HG03280 (cell line): Measurements from ENCODE around the gene TBXAS1.
"Not testable (repeated sequence)": the region's sequence is repeated elsewhere in the genome, so short reads cannot be mapped to it uniquely, and the experiment has no call there.

Experiments
- ATAC-seq: cut with Tn5 transposase; IDR thresholded peaks from one replicate; pipeline ENCODE4 v1.9.1; 2021; ENCODE audit warnings: mild to moderate bottlenecking, moderate library complexity; ENCODE audit not compliant: unreplicated experiment

Gene TBXAS1

GRCh38 chr7:139886206-139886605 is 57.1 kb downstream of the TBXAS1 start:
- ATAC-seq, result no peak

GRCh38 chr7:139886899-139887298 is 57.8 kb downstream of the TBXAS1 start:
- no peak for ATAC-seq

- ATAC-seq, result no peak
Measured at GRCh38 chr7:139887992-139888481, 59.0 kb downstream of the TBXAS1 start.

DNA sequence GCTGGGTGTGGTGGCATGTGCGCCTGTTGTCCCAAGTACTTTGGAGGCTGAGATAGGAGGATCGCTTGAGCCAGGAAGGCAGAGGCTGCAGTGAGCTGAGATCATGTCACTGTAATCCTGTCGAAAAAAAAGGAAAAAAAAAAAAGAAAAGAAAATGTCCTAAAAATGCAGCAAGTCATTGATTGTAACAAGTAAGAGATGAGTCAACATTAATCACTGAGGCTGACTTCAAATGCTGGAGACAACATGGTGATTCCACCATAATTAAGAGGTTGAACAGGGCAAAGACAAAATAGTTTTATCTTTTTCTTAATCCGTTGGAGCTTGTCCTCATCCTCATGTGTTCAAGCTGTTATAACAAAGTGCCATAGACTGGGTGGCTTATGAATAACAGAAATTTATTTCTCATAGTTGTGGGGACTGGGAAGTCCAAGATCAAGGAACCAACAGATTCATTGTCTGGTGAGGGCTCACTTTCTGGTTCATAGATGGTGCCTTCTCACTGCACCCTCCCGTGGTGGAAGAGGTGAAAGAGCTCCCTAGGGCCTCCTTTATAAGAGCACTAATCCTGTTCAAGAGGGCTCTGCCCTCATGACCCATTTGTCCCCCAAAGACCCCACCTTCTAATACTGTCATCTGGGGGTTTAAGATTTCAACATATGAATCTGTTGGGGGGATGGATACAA is 60.3 kb downstream of the TBXAS1 start:
- ATAC-seq, result no peak

GRCh38 chr7:139893461-139893860 is 64.4 kb downstream of the TBXAS1 start:
- ATAC-seq, result no peak

DNA sequence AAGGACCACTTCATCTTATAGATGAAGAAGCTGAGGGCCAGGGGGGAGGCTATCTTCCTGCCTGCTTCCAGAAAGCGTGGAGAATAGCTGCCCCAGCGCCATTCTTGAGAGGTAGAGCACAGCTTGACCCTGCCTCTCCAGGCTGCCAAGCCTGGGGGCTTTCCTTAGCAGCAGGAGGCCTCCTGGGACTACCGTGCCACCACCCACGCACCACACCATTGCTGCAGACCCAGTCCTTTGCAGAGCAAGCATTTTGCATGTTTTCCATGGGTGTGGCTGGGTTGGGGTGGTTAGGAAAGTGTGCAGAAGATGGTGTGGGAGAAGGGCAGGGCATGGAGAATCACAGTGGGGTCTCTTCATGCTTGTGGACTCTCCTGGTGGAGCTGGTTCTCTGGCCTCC is 64.9 kb downstream of the TBXAS1 start:
- ATAC-seq, result no peak

DNA sequence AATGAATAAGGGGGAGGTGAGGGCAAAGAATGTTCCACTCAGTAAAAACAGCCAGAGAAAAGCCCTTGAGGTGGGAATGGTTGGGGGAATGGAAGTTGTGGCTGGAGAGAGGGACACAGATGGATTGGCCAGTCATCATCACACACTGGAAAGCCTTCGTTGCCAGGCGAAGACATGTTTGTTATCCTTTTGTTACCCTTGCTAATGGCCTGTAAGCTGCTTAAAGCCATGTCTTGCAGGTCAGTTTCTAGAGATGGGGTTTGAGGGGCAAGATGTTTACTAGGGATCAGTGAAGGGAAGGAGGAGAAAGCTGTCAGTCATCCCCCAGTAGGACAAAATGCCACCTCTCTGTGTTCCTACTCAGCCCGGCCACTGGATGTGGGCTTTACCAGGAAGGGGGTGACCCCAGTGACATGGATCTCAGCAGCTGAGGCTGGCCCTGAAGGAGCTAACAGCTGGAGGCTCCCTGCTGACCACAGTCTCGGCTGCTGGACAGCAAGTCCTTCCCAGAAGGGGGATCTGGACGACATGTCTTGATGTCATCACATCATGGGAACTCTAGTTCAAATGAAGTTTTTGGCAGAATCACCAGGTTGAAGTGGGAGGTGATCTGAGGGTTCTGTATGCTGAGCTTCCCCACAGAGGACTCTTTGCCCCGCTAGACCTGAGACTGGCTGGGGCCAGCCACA is 66.2 kb downstream of the TBXAS1 start:
- no peak for ATAC-seq

- ATAC-seq, result no peak
Measured at GRCh38 chr7:139896288-139896687, 67.2 kb downstream of the TBXAS1 start.

GRCh38 chr7:139896831-139897230 is 67.8 kb downstream of the TBXAS1 start:
- no peak for ATAC-seq

- no peak for ATAC-seq
Measured at GRCh38 chr7:139897422-139898090, 68.5 kb downstream of the TBXAS1 start.

DNA sequence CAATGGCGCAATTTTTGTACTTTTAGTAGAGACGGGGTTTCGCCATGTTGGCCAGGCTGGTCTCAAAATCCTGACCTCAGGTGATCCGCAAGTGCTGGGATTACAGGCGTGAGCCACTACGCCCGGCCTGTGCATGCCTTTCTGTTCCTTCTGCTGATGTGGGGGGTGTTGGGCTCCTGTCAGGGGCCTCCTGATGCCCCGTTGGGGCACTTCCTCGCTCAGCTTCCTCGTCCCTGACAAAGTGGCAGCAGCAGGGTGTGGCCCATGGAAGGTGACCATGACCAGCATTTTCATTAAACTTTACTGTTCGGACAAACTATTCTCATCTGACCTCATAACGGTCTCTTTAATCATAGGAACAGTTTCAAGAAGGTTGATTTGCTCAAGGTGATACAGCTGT is 69.4 kb downstream of the TBXAS1 start:
- no peak for ATAC-seq

GRCh38 chr7:139899328-139899955 is 70.4 kb downstream of the TBXAS1 start:
- no peak for ATAC-seq

- no peak for ATAC-seq
Measured at GRCh38 chr7:139900326-139900725, 71.3 kb downstream of the TBXAS1 start.

GRCh38 chr7:139901056-139901795 is 72.2 kb downstream of the TBXAS1 start:
- no peak for ATAC-seq

DNA sequence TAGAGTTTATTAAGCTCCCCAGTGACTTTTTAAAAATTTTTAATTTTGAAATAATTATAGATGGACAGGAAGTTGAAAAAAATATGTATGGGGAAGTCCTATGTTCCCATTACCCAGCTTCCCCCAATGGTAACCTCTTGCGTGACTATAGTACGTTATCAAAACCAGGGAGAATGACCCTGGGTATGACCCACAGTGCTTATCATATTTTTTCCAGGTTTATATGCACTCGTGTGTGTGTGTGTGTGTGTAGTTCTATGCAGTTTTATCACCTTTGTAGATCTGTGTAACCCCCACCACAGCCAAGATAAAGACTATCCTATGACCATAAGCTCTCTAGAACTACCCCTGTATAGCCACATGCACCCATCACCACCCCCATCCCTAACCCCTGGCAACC is 72.8 kb downstream of the TBXAS1 start:
- no peak for ATAC-seq

DNA sequence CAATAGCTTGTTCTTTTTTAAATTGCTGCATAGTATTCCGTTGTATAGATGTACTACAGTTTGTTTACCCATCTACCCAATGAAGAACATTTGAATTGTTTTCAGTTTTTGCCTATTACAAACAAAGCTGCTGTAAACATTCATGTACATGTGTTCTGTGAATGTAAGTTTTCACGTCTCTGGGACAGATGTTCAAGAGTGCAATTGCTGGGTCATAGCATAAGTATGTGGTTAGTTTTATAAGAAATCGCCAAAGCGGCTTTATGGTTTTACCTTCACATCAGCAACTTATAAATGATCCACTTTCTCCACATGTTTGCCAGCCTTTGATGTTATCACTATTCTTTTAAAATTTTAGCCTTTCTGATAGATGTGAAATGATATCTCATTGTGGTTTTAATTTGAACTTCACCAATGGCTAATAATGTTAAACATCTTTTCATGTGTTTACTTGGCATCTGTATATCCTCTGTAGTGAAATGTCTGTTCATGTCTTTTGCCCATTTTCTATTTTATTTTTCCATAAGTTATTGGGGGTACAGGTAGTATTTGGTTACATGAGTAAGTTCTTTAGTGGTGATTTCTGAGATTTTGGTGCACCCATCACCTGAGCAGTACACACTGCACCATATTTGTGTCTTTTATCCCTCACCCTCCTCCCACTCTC is 73.5 kb downstream of the TBXAS1 start:
- ATAC-seq, result no peak

- ATAC-seq, result not testable (repeated sequence)
Measured at GRCh38 chr7:139903103-139903477, 74.0 kb downstream of the TBXAS1 start.

DNA sequence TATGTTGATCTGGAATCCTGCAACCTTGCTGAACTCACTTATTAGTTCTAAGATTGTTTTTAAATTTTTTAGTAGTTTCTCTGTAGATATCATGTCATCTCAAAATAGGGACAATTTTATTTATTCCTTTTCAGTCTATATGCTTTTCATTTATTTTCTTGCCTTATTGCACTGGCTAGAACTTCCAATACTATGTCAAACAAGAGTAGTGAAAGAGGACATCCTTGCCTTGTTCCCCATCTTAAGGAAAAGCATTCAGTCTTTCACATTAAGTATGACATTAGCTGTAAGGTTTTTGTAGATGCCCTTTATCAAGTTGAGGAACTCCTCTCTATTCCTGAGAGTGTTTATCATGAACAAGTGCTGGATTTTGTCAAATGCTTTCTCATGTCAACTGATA is 77.8 kb downstream of the TBXAS1 start:
- no peak for ATAC-seq

DNA sequence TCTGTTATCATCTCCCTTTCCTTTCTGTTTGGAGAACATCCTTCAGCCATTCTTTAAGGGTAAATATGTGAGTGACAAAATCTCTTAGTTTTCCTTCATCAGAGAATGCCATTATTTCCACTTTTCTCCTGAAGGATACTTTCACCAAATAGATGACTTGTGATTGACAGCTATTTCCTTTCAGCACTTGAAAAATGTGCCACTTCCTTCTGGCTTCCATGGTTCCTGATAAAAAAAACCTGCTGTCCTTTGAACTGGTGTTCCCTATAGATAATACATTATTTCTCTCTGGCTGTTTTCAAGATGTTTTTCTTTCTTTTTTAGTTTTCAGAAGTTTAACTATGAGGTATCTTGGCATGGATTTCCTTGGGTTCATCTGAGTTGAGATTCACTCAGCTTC is 79.7 kb downstream of the TBXAS1 start:
- no peak for ATAC-seq

DNA sequence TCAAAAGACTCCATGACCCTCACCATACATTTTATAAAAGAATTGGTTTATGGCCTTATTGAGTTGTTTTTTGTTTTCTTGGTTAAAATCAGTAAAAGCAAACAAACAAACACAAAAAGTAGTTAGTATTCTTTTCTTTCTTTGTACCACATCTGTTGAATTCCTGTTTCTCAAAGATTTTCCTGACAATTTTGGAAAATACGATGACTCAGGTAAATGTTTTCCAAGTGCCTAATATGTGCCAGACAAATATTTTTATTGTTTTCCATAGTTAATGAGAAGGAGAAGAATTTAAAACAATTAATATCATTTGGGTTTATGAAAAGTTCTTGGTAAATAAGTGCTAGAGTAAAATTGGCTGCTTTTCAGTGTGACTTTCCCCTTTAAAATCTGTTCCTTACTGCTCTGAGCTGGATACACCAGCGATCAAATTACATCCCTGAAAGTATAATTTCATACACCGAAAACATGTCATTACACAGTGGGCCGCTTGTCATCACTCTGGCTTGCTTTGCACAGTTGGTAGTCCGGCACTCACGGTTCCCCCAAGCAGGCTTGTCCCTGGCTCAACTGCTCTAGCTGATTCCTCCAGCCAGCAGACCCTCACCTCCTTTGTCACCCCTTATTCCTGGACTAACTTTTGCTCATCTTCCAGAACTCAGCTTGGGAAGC is 80.5 kb downstream of the TBXAS1 start:
- ATAC-seq, result no peak
